Esophagus squamous epithelium (tissue), 5 donors: ENCODE data around the gene SIAE. TPM values are rescaled to one million over a fixed set of nuclear protein-coding genes. Genes with fewer than 3 reads are reported as not detected.

Experiments used
- DNase-seq: peaks from one replicate; lab custom pipeline; 2025; lab: John Stamatoyannopoulos, UW
- H3K27ac ChIP-seq, 4 donors: fragments of 200-600 bp; sonication (generic); one replicate each; pipeline ENCODE4 v1.5.1; 2016 to 2019; ENCODE audit warnings: mild to moderate bottlenecking in 1 of 4
- H3K27me3 ChIP-seq, 4 donors: fragments of 200-600 bp; sonication (generic); 1 replicate in 3 of 4; 2 replicates in 1 of 4; pipeline versions ENCODE4 v1.5.1 to v1.6.0; 2017 to 2021; ENCODE audit warnings: antibody characterized with exemption in 1 of 4
- H3K36me3 ChIP-seq, 3 donors: fragments of 200-600 bp; sonication (generic); one replicate each; pipeline ENCODE4 v1.5.1; 2016 to 2019
- H3K4me1 ChIP-seq, 3 donors: fragments of 200-600 bp; sonication (generic); one replicate each; pipeline ENCODE4 v1.5.1; 2017 to 2019
- H3K4me3 ChIP-seq, 4 donors: fragments of 200-600 bp; sonication (generic); 1 replicate in 3 of 4; 2 replicates in 1 of 4; pipeline ENCODE4 v1.5.1; 2016 to 2019; ENCODE audit warnings: mild to moderate bottlenecking in 2 of 4, moderate library complexity in 1 of 4
- H3K9me3 ChIP-seq, 3 donors: fragments of 200-600 bp; sonication (generic); one replicate each; pipeline ENCODE4 v1.5.1; 2016 to 2019
- POLR2A ChIP-seq, 4 donors: fragments of 450-650 bp; IDR thresholded peaks; one replicate each; pipeline ENCODE4 v1.6.1; 2017; ENCODE audit warnings: antibody characterized with exemption in 4 of 4, mild to moderate bottlenecking in 4 of 4, moderate library complexity in 3 of 4
- WGBS, 2 donors: methylation state at CpG; one replicate each; pipeline ENCODE4 v1.1.5; 2018; 5-methylcytosine and 5-hydroxymethylcytosine counted together
- intact Hi-C: fragments of 100-400 bp; cut with DNase I; formaldehyde crosslinking; loops from one replicate; pipeline ENCODE4 v1.15.0; 2022
- total RNA-seq, 4 donors: library from RNA; depleted of rRNA; stranded (reverse); fragments of >200 nt; gene quantifications; one replicate each; pipeline ENCODE4 v1.1.0, GENCODE V29; 2016
- TF ChIP-seq, protein P1 (sequence below), 6 experiments: fragments of 450-650 bp in 4 of 6; fragments of 200-600 bp in 2 of 6; sonication (generic) in 2 of 6; IDR thresholded peaks; one replicate each; pipeline ENCODE4 v1.5.1; 2016 to 2019; ENCODE audit warnings: antibody characterized with exemption in 6 of 6, mild to moderate bottlenecking in 4 of 6, moderate library complexity in 4 of 6
- donor health status: DM: yes; HTN: yes; CAD: no.

The SIAE gene
- total RNA-seq, 4 donors from 2014 or later = 5.7 to 19.6 (median 8.0) TPM

DNA sequence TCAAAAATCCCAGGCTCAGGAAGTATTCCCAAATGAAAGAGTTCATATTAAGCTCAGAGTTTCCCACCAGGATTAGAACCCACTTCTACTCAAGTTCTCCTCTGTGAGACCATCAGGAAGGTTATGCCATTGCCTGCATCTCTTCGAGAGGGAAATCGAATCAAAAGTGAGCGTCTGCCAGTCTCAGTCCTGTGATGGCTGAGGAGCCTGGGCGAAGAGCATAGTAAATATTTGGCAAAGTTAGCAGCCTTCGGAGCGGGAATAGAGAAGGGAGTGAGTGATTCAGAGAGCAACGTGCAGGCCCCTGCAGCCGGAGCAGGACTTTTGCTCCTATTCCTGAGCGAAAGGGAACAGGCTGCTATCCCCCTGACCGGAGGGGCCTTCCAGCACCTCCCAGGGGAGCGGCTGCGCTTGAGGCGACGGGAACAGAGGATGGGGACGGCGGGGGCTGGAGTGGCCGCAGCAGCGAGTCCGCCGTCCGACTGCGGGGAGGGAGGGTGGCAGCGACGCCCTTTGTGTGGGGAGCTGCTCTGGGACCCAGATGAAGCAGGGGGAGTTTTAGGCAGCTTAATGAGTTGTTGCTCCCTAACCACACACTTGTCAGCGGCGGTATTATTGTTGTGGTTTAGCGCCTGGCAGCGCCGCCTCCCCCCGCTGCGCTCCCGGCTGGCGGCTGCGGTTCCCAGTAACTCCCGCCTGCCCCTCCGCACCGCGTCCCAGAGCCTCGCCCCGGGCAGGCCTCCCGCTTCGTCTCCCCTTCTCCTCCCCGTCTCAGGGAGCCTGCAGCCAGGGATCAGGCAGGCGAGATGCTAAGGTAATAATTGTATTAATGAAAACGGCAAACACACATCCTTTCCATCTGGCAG is 44.5 kb upstream of the SIAE start:
- H3K27ac ChIP-seq = peak overlapping the region in 2 of 4 donors; percentile 26 to 60
- no peaks in the 10 kb centered on the region for H3K36me3 ChIP-seq
- TF ChIP-seq, protein P1, sequence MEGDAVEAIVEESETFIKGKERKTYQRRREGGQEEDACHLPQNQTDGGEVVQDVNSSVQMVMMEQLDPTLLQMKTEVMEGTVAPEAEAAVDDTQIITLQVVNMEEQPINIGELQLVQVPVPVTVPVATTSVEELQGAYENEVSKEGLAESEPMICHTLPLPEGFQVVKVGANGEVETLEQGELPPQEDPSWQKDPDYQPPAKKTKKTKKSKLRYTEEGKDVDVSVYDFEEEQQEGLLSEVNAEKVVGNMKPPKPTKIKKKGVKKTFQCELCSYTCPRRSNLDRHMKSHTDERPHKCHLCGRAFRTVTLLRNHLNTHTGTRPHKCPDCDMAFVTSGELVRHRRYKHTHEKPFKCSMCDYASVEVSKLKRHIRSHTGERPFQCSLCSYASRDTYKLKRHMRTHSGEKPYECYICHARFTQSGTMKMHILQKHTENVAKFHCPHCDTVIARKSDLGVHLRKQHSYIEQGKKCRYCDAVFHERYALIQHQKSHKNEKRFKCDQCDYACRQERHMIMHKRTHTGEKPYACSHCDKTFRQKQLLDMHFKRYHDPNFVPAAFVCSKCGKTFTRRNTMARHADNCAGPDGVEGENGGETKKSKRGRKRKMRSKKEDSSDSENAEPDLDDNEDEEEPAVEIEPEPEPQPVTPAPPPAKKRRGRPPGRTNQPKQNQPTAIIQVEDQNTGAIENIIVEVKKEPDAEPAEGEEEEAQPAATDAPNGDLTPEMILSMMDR (IDR thresholded peaks at IDR 0.05) = no peak
- TF ChIP-seq POLR2A (IDR thresholded peaks at IDR 0.05) = no peak
- intact Hi-C loops = no loop called here
- 1 to 7% methylated on average over 13 of the region's 45 CpGs for WGBS, 2 donors
- no peak for DNase-seq
- H3K9me3 ChIP-seq = no peaks in the 10 kb centered on the region
- H3K4me1 ChIP-seq = peaks cover 0 to 23% (median 11%) of the 10 kb centered on the region in 3 donors
- peaks cover 0 to 76% (median 3%) of the 10 kb centered on the region in 4 donors for H3K27me3 ChIP-seq
- H3K4me3 ChIP-seq = peak overlapping the region; percentile 18 to 65 (median 38)

DNA sequence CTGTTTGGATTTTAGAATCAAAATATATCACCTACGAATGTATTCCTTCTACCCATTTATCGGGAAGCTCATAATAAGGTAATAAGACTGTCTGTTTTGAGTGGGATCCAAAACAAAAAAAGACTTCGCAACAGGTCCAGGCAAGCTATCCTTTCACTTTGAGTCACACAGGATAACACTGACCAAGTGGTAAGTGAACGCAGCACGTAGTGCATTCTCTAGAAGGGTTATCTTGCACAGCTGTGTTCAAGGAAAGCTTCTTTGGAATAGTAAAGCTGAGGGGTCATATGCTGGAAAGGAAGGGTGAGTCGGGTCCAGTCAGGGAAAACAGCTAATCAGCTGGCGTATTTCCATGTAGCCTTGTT is 43.9 kb upstream of the SIAE start:
- Histone ChIP-seq H3K36me3 (no peaks in the 10 kb centered on the region), H3K9me3 (no peaks in the 10 kb centered on the region), H3K4me1 (peaks cover 0 to 23% (median 11%) of the 10 kb centered on the region in 3 donors), H3K27me3 (peaks cover 0 to 70% (median 3%) of the 10 kb centered on the region in 4 donors), H3K27ac (peak overlapping the region in 2 of 4 donors; percentile 26 to 60), H3K4me3 (peak overlapping the region; percentile 18 to 65 (median 38))
- 21 to 33% methylated on average over 7 of the region's 7 CpGs for WGBS, 2 donors
- intact Hi-C loops = no loop called here
- no peak for TF ChIP-seq POLR2A (IDR thresholded peaks at IDR 0.05)
- TF ChIP-seq, protein P1 (IDR thresholded peaks at IDR 0.05) = no peak
- DNase-seq = no peak

DNA sequence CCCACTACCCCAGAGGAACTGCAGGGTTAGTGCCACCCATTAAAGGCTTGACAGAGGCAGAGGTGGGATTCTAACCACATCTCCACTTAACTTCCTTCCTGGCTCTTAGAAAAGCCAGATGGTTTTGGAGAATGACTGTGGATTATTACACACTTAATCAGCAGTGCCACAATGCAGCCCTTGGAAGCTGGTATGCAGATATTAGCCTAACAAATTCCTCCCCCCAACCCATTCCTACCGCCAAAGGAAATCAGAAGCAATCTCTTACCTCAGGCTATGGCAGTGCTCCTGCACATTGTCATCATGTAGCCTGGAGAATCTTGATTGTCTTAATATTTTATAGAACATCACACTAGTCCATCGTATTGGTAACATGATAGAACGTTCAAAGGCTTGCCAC is 43.1 kb upstream of the SIAE start:
- WGBS, 2 donors = 36 to 76% methylated on average over 3 of the region's 3 CpGs
- Histone ChIP-seq H3K27me3 (peaks cover 0 to 62% (median 3%) of the 10 kb centered on the region in 4 donors), H3K27ac (no peak overlapping the region), H3K9me3 (no peaks in the 10 kb centered on the region), H3K4me1 (peaks cover 0 to 23% (median 11%) of the 10 kb centered on the region in 3 donors), H3K36me3 (no peaks in the 10 kb centered on the region), H3K4me3 (no peak overlapping the region)
- no peak for DNase-seq
- no peak for TF ChIP-seq POLR2A (IDR thresholded peaks at IDR 0.05)
- TF ChIP-seq, protein P1 (IDR thresholded peaks at IDR 0.05) = no peak
- intact Hi-C loops = no loop called here

DNA sequence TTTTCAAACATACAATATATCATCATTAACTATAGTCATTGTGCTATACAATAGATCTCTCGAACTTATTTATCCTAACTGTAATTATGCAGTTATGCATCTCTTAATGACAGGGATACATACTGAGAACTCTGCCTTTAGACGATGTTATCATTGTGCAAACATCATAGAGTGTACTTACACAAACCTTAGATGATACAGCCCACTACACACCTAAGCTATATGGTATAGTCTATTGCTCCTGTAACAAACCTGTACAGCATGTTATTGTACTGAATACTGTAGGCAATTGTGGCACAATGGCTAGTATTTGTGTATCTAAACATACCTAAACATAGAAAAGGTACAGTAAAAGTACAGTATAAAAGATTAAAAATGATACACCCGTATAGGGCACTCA is 38.9 kb upstream of the SIAE start:
- WGBS, 2 donors = 52 to 56% methylated on average over 3 of the region's 3 CpGs
- H3K4me3 ChIP-seq = no peak overlapping the region
- no peaks in the 10 kb centered on the region for H3K36me3 ChIP-seq
- peaks cover 0 to 6% (median 0%) of the 10 kb centered on the region in 3 donors for H3K4me1 ChIP-seq
- TF ChIP-seq, protein P1 (IDR thresholded peaks at IDR 0.05) = no peak
- no peak for TF ChIP-seq POLR2A (IDR thresholded peaks at IDR 0.05)
- intact Hi-C loops = no loop called here
- peaks cover 0 to 21% (median 0%) of the 10 kb centered on the region in 4 donors for H3K27me3 ChIP-seq
- H3K27ac ChIP-seq = no peak overlapping the region
- H3K9me3 ChIP-seq = peaks cover 0 to 4% (median 0%) of the 10 kb centered on the region in 3 donors
- no peak for DNase-seq

DNA sequence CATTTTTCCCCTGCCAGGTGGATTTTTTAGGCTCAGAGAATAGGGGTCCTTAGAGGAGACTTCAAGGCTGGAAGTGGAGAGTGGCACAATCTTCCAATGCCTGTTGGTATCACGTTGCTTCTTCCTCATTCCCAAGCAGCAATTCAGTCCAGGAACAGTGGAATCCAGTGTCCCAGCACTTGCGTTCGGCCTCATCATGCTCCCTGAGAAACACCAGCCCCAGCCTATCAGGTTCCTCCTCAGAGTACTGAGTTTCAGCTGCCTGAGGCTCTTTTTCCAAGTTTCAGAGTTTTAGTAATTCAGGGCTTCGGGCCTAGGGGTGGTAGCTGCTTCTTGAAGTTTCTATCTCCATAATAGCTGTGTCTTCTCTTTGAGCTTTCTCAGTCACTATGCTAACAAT is 34.3 kb upstream of the SIAE start:
- Histone ChIP-seq H3K27ac (no peak overlapping the region), H3K27me3 (no peaks in the 10 kb centered on the region), H3K9me3 (peaks cover 0 to 4% (median 0%) of the 10 kb centered on the region in 3 donors), H3K4me3 (no peak overlapping the region), H3K4me1 (no peaks in the 10 kb centered on the region), H3K36me3 (no peaks in the 10 kb centered on the region)
- DNase-seq = no peak
- WGBS, 2 donors = 83 to 85% methylated on average over 4 of the region's 4 CpGs
- TF ChIP-seq, protein P1 (IDR thresholded peaks at IDR 0.05) = no peak
- TF ChIP-seq POLR2A (IDR thresholded peaks at IDR 0.05) = no peak
- intact Hi-C loops = no loop called here
